ENCODE data around the gene CLEC14A. TPM values are rescaled to one million over a fixed set of nuclear protein-coding genes. Genes with fewer than 3 reads are reported as not detected.

Gene CLEC14A
- total RNA-seq, 1 donor from 2014 or later = 0.08 TPM

DNA sequence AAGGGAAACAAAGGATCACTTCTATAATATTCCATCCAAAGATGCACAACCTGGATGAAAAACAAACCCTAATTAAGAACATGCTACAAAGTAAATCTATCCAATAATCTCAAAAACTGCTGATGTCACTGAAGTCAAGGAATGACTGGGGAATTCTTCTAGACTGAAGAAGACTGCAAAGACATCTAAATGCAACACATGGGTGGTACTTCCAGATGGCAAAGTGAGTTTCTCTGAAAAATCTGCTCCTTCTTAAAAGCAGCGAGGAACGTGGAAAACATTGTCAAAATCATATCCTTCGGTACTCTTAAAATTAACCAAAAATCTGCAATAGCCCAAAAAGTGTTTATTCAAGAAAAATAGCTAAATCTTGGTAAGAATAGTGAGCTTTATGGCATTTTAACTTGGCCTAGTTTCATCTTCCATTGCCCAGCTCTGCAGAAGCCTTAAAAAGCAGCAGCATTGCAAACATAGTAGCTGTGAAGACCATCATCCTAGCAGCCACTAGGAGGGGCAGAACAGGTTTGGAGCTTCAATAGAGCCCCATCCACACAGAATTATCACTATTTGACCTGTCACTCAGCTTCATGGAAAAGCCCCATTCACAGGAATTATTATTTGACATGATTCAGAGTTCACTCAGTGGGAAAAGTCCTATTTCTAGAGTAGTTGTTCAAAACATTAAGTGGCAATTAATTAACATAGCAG lies 7.4 kb downstream of the CLEC14A start:
- DNase-seq (ENCODE audit: low read depth) = no peak

DNA sequence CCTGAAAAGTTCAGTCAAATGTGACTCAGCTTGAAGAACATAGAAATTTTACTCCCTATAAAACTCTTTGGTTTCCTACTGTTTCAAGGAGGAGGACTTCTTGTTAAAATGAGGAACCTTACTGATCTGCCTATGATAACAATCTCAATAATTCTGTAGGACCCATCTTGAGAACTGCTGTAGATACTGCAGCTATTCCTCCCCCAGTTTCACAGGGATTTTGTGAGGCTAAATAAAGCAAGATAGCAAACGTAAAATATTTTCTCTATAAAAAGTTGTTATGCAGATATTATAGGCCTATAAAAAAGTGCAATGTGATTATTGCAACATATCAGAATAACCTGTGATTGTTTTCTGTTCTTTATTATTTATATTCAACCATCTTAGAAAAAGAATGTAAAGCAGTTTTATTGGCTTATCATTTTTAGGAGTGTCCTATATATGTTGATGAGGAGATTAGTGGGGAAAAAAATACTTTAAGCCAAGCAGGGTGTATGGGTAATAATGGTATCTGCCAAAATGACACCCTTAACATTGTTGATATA lies 12.1 kb downstream of the CLEC14A start:
- no peak for DNase-seq (ENCODE audit: low read depth)

DNA sequence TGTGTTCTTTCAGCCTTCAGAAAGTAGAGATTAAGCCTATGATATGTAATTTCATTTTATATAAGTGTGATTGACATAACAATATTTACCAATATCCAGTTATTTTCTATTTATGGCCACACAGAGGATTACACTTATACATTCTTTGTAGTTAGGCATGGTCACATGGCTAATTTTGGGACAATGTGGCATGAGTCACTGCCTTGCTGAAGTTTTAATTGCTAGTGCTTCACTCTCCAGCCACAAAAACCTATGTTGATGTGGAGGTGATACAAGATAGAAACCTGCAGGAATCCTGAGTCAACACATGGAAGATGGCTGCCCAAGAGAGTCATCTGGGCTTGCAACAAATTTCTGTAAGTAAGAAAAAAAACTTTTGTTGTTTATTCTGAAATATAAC lies 17.0 kb downstream of the CLEC14A start:
- DNase-seq (ENCODE audit: low read depth) = peak; percentile 18

DNA sequence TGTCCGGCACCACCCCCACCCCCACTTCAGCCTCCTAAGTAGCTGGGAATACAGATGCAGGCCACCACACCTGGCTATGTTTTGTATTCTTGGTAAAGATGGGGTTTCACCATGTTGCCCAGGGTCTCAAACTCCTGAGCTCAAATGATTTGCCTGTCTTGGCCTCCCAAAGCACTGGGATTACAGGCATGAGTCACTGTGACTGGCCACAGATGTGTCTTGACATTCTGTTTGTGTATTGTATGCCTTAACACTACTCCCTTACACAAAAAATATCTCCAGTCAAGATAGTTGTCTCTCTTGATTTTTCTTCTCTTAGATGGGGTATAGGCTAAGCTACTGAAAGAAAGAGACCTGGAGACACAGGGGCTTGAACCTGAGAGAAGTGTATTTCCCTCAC lies 17.6 kb downstream of the CLEC14A start:
- DNase-seq (ENCODE audit: low read depth) = peak; percentile 27

DNA sequence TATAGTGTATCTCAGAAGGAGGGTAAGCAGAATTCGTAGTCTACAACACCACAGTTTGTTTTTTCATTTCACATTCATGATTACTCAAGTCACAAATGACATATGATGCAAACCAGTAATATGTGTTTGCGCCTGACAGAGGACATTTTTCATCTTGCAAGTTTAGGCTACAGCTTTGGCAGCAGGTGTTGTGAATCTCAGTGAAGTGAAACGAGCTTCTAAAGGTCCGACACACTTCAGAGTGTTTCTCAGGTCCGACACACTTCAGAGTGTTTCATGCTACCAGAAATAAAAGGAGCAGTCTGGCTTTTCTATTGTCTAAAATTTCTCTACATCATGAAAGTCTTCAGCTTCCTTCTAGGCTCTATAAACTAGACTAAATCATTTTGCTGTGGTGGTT lies 22.7 kb downstream of the CLEC14A start:
- no peak for DNase-seq (ENCODE audit: low read depth)

DNA sequence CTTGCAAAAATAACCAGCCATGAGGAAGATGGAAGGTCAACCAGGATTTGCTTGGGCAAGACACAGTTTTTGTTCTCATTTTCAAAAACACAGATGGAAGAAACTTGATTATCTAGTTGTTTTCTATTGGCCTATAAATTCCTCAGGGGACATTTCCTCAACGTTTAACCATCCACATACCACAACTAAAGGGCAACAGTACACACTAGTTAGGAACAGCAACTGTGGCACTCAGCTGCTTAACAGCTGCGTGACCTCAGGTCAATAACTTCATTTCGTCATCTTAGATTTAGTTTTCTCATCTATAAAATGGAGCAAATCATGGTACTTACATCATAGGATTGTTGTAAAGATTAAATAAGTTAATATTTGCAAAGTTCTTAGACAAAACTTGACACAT lies 29.5 kb downstream of the CLEC14A start:
- peak; percentile 33 for DNase-seq (ENCODE audit: low read depth)

DNA sequence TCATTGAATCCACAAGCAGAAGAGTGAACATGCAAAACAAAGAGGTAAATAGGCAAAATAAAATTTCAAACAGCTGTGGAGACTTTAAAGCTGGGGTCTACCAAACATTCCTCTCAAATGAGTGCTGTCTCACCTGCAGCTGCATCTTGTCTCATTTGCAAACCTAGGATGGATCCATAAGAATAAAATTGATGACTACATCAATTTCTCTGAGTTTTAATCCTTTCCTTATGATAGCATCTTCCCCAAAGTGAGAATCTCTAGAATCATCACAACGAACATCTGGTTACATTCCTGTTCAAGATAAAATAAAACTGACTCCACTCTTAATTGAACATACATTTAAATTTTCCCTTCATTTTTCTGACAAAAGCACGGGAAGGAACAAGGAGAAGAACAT lies 29.9 kb downstream of the CLEC14A start:
- no peak for DNase-seq (ENCODE audit: low read depth)

DNA sequence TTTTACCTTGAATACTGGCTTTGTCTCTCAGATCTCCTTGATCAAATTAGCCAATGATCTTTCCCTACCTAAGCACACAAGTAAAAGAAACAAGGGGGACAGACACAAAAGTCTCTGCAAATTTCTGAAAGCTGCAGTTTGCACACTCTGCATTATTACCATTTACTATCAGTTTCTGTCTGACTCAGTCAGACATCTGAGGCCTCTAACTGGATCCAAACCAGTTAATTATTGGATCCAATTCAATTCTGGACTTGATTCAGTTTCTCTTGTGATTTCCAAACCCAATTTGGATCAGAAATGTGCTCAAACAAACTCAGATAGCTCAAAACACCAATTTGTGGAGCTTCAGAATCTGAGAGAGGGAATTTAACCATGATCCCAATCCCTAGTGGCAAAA lies 31.6 kb downstream of the CLEC14A start:
- no peak for DNase-seq (ENCODE audit: low read depth)

DNA sequence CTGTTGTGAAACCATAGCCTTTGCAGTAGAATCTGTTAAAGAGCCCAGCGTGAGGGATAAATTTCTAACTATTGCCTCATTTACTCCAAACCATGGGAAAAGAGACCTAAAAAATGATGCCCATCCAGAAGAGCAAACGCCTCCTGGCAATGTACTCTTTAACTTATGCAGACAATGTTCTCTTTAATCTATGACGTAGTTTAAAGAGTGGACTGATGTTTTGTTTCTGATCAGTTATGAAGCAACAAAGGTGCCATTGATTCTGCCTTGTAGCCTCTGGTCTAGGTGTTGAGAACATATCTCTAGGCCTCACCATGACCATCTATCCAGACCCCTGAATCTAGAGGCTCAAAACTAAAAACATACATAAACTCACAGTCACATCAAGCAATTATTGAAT lies 34.8 kb downstream of the CLEC14A start:
- DNase-seq (ENCODE audit: low read depth) = no peak

DNA sequence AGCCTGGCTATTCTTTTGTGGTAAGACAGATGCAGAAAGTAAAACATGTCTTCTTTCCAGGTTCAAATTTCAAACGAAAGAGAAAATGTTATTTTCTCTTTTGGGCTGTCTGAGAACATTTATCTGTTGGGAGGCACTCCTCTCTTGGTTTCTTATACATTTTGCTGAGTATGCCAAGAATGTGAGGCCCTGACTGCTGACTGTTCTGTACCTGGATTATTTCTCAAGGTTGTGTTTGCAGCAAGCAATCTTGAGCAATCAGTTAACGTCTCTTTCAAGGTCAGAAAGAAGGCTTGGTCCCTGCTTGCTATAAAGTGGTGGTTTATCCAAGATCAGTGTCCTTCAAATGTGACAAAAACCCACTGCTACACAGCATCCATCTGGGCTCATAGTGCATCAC lies 38.3 kb downstream of the CLEC14A start:
- DNase-seq (ENCODE audit: low read depth) = no peak

DNA sequence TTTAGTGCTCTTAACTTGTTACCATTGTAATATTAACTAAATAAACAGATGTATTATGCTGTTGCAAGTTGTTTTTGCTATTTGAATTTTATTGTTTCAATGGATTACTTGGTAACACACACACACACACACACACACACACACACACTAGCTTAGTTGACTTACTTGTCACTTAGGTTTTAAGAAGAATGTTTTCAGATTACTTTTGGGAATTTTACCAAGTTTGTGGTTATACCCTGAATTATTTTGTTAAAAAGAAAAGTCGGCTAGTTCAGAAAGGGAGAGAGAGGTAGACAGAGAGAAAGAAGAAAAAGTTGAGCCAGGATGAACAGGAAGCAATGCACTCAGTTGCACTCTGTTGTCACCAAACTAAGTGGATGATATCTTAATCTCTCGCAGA lies 42.9 kb downstream of the CLEC14A start:
- DNase-seq (ENCODE audit: low read depth) = peak; percentile 33

DNA sequence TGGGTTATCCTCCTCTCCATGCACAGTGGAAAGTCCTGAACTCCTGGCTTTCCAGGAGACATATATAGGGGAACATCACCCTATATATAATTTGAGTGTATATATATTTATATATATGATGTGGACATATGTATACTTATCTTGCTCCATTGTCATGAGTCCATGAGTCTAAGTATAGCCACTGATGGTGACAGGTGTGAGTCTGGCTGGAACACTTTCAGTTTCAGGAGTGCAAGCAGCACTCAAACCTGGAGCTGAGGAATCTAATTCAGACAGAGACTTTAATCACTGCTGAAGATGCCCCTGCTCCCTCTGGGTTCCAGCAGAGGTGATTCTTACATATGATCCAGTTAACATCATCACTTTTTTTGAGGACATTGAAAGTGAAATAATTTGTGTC lies 43.8 kb downstream of the CLEC14A start:
- DNase-seq (ENCODE audit: low read depth) = no peak

DNA sequence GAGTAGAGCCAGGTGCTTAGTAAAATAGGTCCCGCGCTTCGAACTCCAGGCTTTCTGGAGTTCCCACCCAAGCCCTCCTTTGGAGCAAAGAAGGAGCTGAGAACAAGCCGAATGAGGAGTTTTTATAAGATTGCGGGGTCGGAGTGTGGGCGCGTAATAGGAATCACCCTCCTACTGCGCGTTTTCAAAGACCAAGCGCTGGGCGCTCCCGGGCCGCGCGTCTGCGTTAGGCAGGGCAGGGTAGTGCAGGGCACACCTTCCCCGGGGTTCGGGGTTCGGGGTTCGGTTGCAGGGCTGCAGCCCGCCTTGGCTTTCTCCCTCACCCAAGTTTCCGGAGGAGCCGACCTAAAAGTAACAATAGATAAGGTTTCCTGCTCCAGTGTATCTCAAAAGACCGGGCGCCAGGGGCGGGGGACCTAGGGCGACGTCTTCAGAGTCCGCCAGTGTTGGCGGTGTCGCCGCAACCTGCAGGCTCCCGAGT lies 44.6 kb downstream of the CLEC14A start:
- DNase-seq (ENCODE audit: low read depth) = no peak

DNA sequence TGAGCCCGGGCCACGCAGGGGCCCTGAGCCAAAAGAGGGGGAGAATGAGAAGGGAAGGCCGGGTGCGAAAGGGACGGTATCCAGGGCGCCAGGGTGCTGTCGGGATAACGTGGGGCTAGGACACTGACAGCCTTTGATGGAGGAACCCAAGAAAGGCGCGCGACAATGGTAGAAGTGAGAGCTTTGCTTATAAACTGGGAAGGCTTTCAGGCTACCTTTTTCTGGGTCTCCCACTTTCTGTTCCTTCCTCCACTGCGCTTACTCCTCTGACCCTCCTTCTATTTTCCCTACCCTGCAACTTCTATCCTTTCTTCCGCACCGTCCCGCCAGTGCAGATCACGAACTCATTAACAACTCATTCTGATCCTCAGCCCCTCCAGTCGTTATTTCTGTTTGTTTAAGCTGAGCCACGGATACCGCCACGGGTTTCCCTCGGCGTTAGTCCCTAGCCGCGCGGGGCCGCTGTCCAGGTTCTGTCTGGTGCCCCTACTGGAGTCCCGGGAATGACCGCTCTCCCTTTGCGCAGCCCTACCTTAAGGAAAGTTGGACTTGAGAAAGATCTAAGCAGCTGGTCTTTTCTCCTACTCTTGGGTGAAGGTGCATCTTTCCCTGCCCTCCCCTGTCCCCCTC lies 45.2 kb downstream of the CLEC14A start:
- DNase-seq (ENCODE audit: low read depth) = peak; percentile 61

DNA sequence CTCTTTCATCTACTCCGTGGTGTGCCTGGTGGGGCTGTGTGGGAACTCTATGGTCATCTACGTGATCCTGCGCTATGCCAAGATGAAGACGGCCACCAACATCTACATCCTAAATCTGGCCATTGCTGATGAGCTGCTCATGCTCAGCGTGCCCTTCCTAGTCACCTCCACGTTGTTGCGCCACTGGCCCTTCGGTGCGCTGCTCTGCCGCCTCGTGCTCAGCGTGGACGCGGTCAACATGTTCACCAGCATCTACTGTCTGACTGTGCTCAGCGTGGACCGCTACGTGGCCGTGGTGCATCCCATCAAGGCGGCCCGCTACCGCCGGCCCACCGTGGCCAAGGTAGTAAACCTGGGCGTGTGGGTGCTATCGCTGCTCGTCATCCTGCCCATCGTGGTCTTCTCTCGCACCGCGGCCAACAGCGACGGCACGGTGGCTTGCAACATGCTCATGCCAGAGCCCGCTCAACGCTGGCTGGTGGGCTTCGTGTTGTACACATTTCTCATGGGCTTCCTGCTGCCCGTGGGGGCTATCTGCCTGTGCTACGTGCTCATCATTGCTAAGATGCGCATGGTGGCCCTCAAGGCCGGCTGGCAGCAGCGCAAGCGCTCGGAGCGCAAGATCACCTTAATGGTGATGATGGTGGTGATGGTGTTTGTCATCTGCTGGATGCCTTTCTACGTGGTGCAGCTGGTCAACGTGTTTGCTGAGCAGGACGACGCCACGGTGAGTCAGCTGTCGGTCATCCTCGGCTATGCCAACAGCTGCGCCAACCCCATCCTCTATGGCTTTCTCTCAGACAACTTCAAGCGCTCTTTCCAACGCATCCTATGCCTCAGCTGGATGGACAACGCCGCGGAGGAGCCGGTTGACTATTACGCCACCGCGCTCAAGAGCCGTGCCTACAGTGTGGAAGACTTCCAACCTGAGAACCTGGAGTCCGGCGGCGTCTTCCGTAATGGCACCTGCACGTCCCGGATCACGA lies 46.0 kb downstream of the CLEC14A start:
- peak; percentile 83 for DNase-seq (ENCODE audit: low read depth)

DNA sequence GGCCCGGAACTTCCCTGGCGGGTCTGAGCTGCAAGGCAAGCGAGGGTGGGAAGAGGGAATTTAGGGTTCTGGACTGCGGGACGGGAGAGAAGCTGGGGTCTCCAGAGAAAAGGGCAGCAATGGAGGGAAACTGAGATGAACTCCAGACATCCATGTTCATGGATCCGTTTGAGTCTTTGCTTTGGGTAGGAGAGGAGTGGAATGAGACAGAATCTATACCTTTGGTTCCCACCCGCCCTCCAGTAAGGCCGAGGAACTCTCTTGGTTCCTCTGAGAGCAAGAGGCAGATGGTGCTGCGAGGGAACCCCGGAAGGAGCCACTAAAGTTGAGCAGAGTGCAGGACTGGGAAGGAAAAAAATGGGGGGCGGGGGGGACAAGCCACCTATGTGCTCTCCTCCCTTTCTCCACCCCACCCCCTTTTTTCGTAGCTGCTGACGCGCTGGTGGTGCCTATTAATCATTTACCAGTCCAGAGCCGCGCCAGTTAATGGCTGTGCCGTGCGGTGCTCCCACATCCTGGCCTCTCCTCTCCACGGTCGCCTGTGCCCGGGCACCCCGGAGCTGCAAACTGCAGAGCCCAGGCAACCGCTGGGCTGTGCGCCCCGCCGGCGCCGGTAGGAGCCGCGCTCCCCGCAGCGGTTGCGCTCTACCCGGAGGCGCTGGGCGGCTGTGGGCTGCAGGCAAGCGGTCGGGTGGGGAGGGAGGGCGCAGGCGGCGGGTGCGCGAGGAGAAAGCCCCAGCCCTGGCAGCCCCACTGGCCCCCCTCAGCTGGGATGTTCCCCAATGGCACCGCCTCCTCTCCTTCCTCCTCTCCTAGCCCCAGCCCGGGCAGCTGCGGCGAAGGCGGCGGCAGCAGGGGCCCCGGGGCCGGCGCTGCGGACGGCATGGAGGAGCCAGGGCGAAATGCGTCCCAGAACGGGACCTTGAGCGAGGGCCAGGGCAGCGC lies 47.0 kb downstream of the CLEC14A start:
- peak; percentile 69 for DNase-seq (ENCODE audit: low read depth)

DNA sequence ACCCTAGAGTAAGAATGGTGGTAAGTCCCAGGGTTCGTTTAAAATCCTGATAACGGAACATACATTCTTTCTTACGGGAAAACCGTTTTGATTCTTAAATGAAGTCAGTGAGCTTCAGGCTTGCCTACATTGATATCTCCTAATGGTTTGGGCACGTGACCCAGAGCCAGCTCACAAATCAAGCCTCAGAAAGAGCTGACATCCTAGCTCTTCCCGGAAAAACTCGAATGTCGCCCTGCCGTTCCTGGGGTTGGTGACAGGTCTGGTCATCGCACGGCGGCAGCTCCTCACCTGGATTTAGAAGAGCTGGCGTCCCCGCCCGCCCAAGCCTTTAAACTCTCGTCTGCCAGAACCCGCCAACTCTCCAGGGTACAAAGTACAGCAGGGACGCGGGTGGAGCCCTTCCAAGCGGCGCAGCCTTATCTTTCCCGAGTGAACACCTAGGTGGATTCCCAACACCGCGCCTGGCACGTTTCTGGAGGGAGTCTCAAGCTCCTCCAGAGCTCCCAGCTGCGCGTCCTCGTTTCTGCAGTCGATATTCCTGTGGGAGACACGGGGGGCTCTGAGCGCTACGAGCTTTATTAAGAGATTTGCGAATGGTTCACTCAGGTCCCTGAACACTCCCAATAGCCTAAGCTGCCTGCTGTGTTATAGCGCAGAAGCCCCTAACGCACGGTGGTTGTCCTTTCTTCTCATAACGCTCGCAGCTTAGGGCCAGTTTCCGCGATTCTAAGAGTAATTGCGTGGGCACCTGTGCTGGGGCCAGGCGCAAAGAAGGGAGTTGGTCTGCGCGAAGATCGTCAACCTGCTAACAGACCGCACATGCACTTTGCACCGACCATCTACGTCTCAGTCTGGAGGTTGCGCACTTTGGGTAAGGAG lies 47.9 kb downstream of the CLEC14A start, which contains the start of gene SSTR1:
SSTR1 (plus strand) TSS at position 169 of the 882 bp plus-strand sequence. CDS start 1,486 bp downstream, outside the sequence.
- no peak for DNase-seq (ENCODE audit: low read depth)

DNA sequence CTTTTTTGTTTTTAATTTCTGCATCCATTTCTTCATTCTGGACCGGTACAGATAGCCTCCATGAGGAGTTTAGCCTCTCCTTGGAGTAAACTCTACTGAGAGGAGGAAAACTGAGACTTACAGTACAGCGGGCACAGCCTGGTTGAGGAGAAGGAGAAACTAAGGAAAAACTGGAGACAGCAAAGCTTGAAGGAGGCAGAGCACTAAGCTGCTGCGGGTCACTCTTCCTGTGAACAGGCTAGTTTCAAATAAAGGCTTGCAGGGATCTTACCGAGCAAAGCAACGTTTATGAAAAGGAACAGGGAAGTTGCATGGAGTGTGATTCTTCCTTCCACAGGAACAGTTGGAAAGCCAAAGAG lies 48.5 kb downstream of the CLEC14A start:
- DNase-seq (ENCODE audit: low read depth) = no peak

DNA sequence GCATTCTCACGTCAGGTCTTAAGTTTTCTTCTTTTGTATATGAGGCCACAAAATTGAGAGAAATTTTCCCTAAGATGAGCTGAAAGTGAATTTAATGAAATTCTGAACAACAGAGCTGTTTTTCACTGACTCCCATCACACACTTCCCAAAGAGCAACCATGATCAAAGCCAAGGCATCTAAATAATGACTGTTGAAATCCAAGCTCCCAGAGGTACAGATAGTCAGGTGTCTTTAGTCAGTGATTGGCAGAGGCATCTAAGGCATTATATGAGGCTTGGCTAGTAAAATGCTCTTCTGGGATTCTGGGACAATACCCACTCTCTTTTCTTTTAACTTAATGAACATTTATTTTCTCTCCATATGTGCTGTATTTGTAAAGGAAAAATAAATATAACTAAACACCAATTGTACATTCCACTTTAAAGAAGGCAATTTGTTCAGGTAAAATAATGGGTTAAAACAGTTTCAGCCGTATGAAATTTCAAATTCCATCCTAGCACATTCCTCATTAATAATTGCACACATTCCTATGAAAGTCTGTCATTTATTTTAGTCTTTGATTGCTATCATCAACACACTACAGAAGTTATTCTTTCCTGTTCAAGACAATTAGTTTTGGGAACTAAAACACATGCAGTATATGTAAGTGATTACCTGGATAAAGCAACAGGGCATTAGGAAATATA lies 49.1 kb downstream of the CLEC14A start:
- DNase-seq (ENCODE audit: low read depth) = no peak
